GM21786 (cell line): Measurements from ENCODE around the gene DLG1.
A peak's percentile ranks its signal among the peaks of the same experiment; 100 is the strongest.
"Not testable (repeated sequence)": the region's sequence is repeated elsewhere in the genome, so short reads cannot be mapped to it uniquely, and the experiment has no call there.

Experiments
- ATAC-seq: cut with Tn5 transposase; IDR thresholded peaks from one replicate; pipeline ENCODE4 v1.9.1; 2021; ENCODE audit not compliant: unreplicated experiment

The DLG1 gene

GRCh38 chr3:197122394-197122793, 176.0 kb downstream of the DLG1 start:
- ATAC-seq: no peak

DNA sequence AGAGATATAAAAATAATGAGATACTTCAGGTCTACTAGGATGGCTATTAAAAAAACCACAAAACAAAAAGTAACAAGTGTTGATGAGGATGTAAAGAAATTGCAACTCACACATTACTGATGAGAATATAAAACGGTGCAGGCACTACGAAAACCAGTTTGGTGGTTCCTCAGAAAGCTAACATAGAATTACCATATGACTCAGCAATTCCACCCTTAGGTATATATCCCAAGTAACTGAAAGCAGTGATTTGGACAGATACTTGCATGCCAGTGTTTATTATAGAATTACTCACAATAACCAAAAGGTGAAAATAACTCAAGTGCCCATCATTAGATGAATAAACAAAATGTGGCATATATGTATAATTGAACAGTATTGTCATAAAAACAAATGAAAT, 181.3 kb downstream of the DLG1 start:
- ATAC-seq: no peak

- no peak for ATAC-seq
Measured at GRCh38 chr3:197114007-197114406, 184.4 kb downstream of the DLG1 start.

- ATAC-seq: no peak
Measured at GRCh38 chr3:197111685-197112084, 186.7 kb downstream of the DLG1 start.

- no peak for ATAC-seq
Measured at GRCh38 chr3:197105786-197106185, 192.6 kb downstream of the DLG1 start.

- no peak for ATAC-seq
Measured at GRCh38 chr3:197104738-197105137, 193.7 kb downstream of the DLG1 start.

- ATAC-seq: no peak
Measured at GRCh38 chr3:197103766-197104165, 194.6 kb downstream of the DLG1 start.

DNA sequence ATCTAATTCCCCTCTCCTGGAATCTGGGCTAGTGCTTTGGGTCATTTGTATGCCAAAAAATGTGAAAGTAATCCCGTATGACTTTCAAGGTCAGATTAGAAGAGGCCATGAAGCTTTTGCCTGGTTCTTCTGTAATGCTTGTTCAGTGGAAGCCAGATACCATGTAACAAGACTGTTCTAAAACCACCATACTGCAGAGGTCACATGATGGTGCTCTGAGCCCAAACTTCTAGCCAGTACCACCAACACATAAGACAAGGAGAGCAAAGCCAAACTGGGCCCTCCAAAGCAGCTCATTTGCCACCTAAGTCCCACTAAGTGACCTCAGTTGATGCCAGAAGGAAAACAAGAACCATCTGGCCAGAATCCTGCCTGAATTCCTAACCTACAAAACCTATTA, 204.5 kb downstream of the DLG1 start:
- ATAC-seq: no peak

DNA sequence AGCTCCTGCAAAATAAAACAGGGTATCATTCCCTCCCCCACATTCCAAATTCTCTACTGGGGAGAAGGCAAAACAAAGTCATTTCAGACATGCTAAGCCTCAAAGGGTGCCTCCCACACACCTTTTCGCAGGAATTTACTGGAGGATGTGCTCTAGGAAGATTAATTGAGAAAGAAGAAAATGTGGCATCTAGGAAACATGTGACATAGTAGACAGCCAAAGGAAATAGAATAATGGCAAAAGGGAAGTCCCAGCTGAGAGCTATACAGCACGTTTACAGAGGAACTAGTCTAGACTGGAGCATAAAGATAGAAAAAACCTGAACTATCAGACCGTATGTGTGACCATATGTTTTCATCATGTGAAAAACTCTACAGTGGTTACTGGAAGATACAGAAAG, 210.0 kb downstream of the DLG1 start:
- no peak for ATAC-seq

- ATAC-seq: no peak
Measured at GRCh38 chr3:197085137-197085536, 213.3 kb downstream of the DLG1 start.

- ATAC-seq: no peak
Measured at GRCh38 chr3:197083486-197083885, 214.9 kb downstream of the DLG1 start.

DNA sequence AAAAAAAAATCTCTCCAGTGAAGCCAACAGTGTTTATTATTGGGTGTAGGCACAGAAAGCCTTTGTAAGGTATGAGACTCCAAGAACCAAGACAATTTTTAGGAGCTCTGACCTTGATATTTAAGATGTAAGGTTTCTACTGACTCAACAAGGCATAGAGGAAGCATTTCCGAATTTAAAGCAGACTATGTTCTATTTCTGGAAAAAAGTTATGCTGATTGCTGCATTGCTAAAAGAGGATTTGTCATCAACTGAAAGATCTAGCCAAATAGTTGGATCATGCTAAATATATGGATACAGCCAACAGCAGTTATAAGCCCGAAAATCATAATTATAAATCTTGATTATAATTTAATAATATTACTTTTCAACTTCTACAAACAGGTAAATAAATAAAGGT, 215.5 kb downstream of the DLG1 start:
- no peak for ATAC-seq

DNA sequence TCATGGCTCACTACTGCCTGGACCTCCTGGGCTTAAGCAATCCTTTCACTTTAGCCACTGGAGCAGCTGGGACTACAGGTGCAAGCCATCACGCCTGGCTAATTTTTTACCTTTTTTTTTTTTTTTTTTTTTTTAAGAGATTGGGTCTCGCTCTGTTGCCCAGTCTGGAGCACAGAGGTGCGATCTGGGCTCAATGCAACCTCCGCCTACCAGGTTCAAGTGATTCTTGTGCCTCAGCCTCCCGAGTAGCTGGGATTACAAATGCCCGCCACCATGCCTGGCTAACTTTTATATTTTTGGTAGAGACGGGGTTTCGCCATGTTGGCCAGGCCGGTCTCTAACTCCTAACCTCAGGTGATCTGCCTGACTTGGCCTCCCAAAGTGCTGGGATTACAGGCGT, 218.1 kb downstream of the DLG1 start:
- ATAC-seq: no peak

GRCh38 chr3:197076415-197076814, 222.0 kb downstream of the DLG1 start:
- ATAC-seq: no peak

DNA sequence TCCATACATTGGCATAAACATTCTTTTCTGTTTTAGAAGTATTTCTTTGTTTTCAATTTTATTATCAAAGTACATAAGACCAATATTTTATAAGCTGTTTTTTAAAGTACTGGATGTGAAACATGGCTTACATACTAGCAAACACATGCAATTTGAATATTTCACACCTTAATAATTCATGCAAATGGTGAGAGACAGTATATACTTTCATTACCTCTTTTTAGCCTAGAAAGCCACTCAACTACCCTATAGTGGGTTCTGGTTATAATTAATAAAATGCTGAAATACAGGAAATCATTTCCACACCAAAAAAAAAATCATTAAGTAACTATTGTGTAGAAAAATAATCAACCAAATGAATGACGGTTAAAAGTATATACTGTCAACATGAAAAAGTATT, 230.3 kb downstream of the DLG1 start:
- no peak for ATAC-seq

GRCh38 chr3:197064771-197065170, 233.6 kb downstream of the DLG1 start:
- ATAC-seq: no peak

DNA sequence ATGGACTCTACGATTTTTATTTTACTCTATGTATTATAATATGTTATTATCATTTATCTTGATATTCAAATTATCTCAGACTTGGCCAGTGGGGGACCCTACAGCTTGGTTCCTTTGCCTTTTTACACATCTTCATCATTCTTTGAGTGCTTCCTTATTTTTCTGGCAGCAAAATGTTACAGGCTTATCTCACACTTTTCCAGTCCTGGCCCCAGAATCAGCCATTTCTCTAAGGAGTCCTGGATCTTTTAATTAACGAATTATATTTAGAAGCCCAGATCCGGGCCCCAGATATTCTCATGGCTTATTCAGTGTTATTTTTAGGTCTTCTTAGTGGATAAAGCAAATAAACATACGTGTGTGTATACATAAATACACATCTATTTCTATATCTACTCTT, 236.0 kb downstream of the DLG1 start:
- no peak for ATAC-seq

GRCh38 chr3:197051637-197052036, 246.8 kb downstream of the DLG1 start:
- not testable (repeated sequence) for ATAC-seq

DNA sequence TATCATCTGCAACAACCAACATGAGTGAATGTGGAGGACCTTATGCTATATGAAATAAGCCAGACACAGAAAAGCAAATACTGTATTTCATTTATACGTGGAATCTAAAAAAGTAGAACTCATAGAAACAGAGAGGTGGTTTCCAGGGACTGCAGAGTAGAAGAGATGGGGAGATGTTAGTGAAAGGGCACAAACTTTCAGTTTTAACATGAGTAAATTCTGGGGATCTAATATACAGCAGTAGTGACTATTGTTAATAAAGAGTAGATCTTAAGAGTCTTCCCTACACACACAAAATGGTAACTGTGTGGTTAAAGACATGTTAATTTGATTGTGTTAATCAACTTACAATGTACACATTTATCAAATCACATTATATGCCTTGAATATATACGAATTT, 247.9 kb downstream of the DLG1 start:
- peak; percentile 57 for ATAC-seq

DNA sequence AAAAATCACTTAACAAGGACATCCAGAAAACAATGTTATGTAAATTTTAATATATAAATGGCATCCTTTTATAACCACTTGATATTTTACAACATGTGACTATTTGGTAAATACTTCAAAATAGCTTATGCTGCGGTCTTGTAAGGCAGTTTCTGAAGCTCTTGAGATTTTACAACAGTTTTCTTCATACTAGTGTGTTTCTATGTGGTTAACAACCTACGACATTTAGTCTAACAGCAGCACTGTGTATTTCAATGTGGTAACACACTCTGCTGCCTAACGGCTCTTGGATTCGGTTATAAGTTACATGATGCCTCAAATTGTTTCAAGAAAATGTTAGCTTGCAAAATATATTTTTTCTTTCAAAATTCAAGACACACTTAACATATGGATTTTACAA, 255.9 kb downstream of the DLG1 start:
- ATAC-seq: no peak

GRCh38 chr3:197041875-197042488, 256.4 kb downstream of the DLG1 start:
- no peak for ATAC-seq

DNA sequence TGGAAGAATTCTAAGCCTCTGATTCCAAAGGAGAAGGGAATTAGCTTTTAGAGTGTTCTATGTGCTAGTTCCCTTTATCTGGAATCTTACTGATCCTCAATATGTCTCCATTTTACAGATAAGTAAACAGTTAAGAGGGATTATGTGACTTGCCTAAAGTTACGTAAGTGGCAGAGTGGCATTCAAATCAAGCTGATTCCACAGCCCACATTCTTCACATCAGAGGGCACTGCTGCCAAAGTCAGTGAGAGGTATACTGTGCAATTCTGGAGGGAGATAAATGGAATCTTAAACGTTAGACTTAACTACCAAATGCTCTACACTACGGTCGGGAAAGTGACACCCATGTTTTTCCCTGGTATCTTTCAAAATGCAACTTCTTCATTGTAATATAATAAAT, 257.8 kb downstream of the DLG1 start:
- ATAC-seq: no peak

- ATAC-seq: no peak
Measured at GRCh38 chr3:197038679-197039462, 259.5 kb downstream of the DLG1 start.
